RPMI7951 (cell line): ENCODE measurements around the gene PRMT5. TPM values are rescaled to one million over a fixed set of nuclear protein-coding genes. Genes with fewer than 3 reads are reported as not detected.
"Not testable (repeated sequence)": the region's sequence is repeated elsewhere in the genome, so short reads cannot be mapped to it uniquely, and the experiment has no call there.

ENCODE experiments used
- DNase-seq: peaks from one replicate; pipeline ENCODE4 v3.0.0-alpha.2; 2012; ENCODE audit warnings: low read depth
- total RNA-seq: library from RNA; depleted of rRNA; stranded (reverse); fragments of >200 nt; shearing (Covaris generic); gene quantifications from 2 replicates; pipeline ENCODE4 v1.2.3, GENCODE V29; 2014; rRNA removed

Gene PRMT5
- total RNA-seq = 49.3 and 61.1 TPM in 2 replicates

- DNase-seq = peak; percentile 99
Measured at GRCh38 chr14:22929104-22929960, at the start of gene PRMT5. PRMT5 (minus strand) TSS chr14:22929376; CDS start chr14:22929361, 15 bp downstream.

- DNase-seq = no peak
Measured at GRCh38 chr14:22978487-22978837, 49.3 kb upstream of the PRMT5 start.

- DNase-seq = peak; percentile 88
Measured at GRCh38 chr14:22977684-22978486, 48.7 kb upstream of the PRMT5 start.

- no peak for DNase-seq
Measured at GRCh38 chr14:22977434-22977683, 48.2 kb upstream of the PRMT5 start.

- peak; percentile 29 for DNase-seq
Measured at GRCh38 chr14:22976620-22977433, 47.7 kb upstream of the PRMT5 start.

GRCh38 chr14:22974530-22975313 lies 45.5 kb upstream of the PRMT5 start:
- DNase-seq = peak; percentile 44

- DNase-seq = peak; percentile 68
Measured at GRCh38 chr14:22973217-22974032, 44.2 kb upstream of the PRMT5 start.

- DNase-seq = no peak
Measured at GRCh38 chr14:22972313-22972930, 43.2 kb upstream of the PRMT5 start.

GRCh38 chr14:22971152-22971551 lies 42.0 kb upstream of the PRMT5 start:
- DNase-seq = no peak

- DNase-seq = no peak
Measured at GRCh38 chr14:22966783-22967269, 37.6 kb upstream of the PRMT5 start.

GRCh38 chr14:22965916-22966782 lies 37.0 kb upstream of the PRMT5 start:
- DNase-seq = not testable (repeated sequence)

GRCh38 chr14:22962061-22962676 lies 33.0 kb upstream of the PRMT5 start:
- no peak for DNase-seq

- DNase-seq = no peak
Measured at GRCh38 chr14:22955702-22956569, 26.8 kb upstream of the PRMT5 start.

- no peak for DNase-seq
Measured at GRCh38 chr14:22952418-22952817, 23.2 kb upstream of the PRMT5 start.

- not testable (repeated sequence) for DNase-seq
Measured at GRCh38 chr14:22951795-22952194, 22.6 kb upstream of the PRMT5 start.

GRCh38 chr14:22945642-22946041 lies 16.5 kb upstream of the PRMT5 start:
- no peak for DNase-seq

- DNase-seq = peak; percentile 43
Measured at GRCh38 chr14:22939684-22940083, 10.5 kb upstream of the PRMT5 start.
